GM19467 (cell line): ENCODE data around the gene CCNY.
A peak's percentile ranks its signal among the peaks of the same experiment; 100 is the strongest.

Experiments used
- ATAC-seq: cut with Tn5 transposase; IDR thresholded peaks from one replicate; pipeline ENCODE4 v1.9.1; 2021; ENCODE audit warnings: mild to moderate bottlenecking, moderate library complexity; ENCODE audit not compliant: unreplicated experiment

The CCNY gene

GRCh38 chr10:35331894-35332640 is 4.2 kb upstream of the CCNY start:
- no peak for ATAC-seq

- no peak for ATAC-seq
Measured at GRCh38 chr10:35334297-35334696, 2.0 kb upstream of the CCNY start.

GRCh38 chr10:35335133-35336083 is 901 bp upstream of the CCNY start:
- ATAC-seq = no peak

GRCh38 chr10:35336921-35337823 is 863 bp downstream of the CCNY start:
- peak; percentile 5 for ATAC-seq

GRCh38 chr10:35339942-35340341 is 3.6 kb downstream of the CCNY start:
- peak; percentile 36 for ATAC-seq

- ATAC-seq = no peak
Measured at GRCh38 chr10:35340975-35341374, 4.7 kb downstream of the CCNY start.

- ATAC-seq = peak; percentile 73
Measured at GRCh38 chr10:35341521-35341920, 5.2 kb downstream of the CCNY start.

- no peak for ATAC-seq
Measured at GRCh38 chr10:35342183-35342753, 6.0 kb downstream of the CCNY start.

GRCh38 chr10:35343739-35344138 is 7.4 kb downstream of the CCNY start:
- ATAC-seq = no peak

- no peak for ATAC-seq
Measured at GRCh38 chr10:35345383-35345742, 9.1 kb downstream of the CCNY start.

GRCh38 chr10:35346248-35346647 is 9.9 kb downstream of the CCNY start:
- no peak for ATAC-seq

- ATAC-seq = no peak
Measured at GRCh38 chr10:35347121-35347562, 10.8 kb downstream of the CCNY start.

- no peak for ATAC-seq
Measured at GRCh38 chr10:35347899-35348608, 11.7 kb downstream of the CCNY start.

GRCh38 chr10:35348609-35349388 is 12.5 kb downstream of the CCNY start:
- no peak for ATAC-seq

GRCh38 chr10:35349389-35349915 is 13.1 kb downstream of the CCNY start:
- ATAC-seq = no peak

GRCh38 chr10:35351021-35351420 is 14.7 kb downstream of the CCNY start:
- ATAC-seq = no peak

GRCh38 chr10:35352097-35352496 is 15.8 kb downstream of the CCNY start:
- ATAC-seq = no peak

- no peak for ATAC-seq
Measured at GRCh38 chr10:35352512-35352911, 16.2 kb downstream of the CCNY start.

- ATAC-seq = no peak
Measured at GRCh38 chr10:35353395-35353794, 17.1 kb downstream of the CCNY start.
